Eye (tissue), 1 donor: ENCODE measurements around the gene ZG16B.
A peak's percentile ranks its signal among the peaks of the same experiment; 100 is the strongest.

Experiments
- DNase-seq: peaks from one replicate; pipeline ENCODE4 v3.0.0-alpha.2; 2015

The ZG16B gene

GRCh38 chr16:2825906-2826305 is 4.2 kb upstream of the ZG16B start:
- no peak for DNase-seq

- no peak for DNase-seq
These were observed 3.3 kb upstream of the ZG16B start for GRCh38 chr16:2826591-2827373.

- no peak for DNase-seq
These were observed 2.7 kb upstream of the ZG16B start for GRCh38 chr16:2827374-2827791.

GRCh38 chr16:2827831-2828520 is 2.1 kb upstream of the ZG16B start:
- no peak for DNase-seq

- no peak for DNase-seq
These were observed 1.6 kb upstream of the ZG16B start for GRCh38 chr16:2828521-2828840.

GRCh38 chr16:2828876-2829430 is 1.1 kb upstream of the ZG16B start:
- no peak for DNase-seq

GRCh38 chr16:2830355-2830695 is 222 bp downstream of the ZG16B start:
- DNase-seq, result no peak

- no peak for DNase-seq
These were observed 1.1 kb downstream of the ZG16B start for GRCh38 chr16:2831203-2831602.

GRCh38 chr16:2833776-2834175 is 3.7 kb downstream of the ZG16B start:
- DNase-seq, result no peak

GRCh38 chr16:2834968-2835367 is 4.9 kb downstream of the ZG16B start:
- DNase-seq, result no peak

- DNase-seq, result no peak
These were observed 5.8 kb downstream of the ZG16B start for GRCh38 chr16:2835638-2836493.

GRCh38 chr16:2836646-2837508 is 6.8 kb downstream of the ZG16B start:
- no peak for DNase-seq

- DNase-seq, result peak; percentile 78
These were observed 8.8 kb downstream of the ZG16B start for GRCh38 chr16:2838928-2839327.

- DNase-seq, result no peak
These were observed 9.7 kb downstream of the ZG16B start for GRCh38 chr16:2839650-2840450.

- DNase-seq, result no peak
These were observed 10.8 kb downstream of the ZG16B start for GRCh38 chr16:2840914-2841313.

- no peak for DNase-seq
These were observed 11.7 kb downstream of the ZG16B start for GRCh38 chr16:2841606-2842339.

GRCh38 chr16:2842340-2843000 is 12.4 kb downstream of the ZG16B start:
- peak; percentile 64 for DNase-seq

- no peak for DNase-seq
These were observed 13.4 kb downstream of the ZG16B start for GRCh38 chr16:2843526-2843925.

- DNase-seq, result no peak
These were observed 15.0 kb downstream of the ZG16B start for GRCh38 chr16:2845116-2845515.
